Measurements from ENCODE around the gene FUS.

- TF ChIP-seq EZH2 (IDR thresholded peaks at IDR 0.05; ENCODE audit: borderline replicate concordance, low read depth, low read length, poor library complexity, severe bottlenecking) (no peak), CTCF (conservative IDR thresholded peaks at IDR 0.05; ENCODE audit: low read depth, low read length) (no peak)
Observed at GRCh38 chr16:31191697-31192428, 11.9 kb downstream of the FUS start.

Data from A673 (cell line).